Activated naive CD8-positive, alpha-beta T cell treated with anti-CD3 and anti-CD28 coated beads for 36 hours (primary cell): Measurements from ENCODE around the gene DOCK1. TPM values are rescaled to one million over a fixed set of nuclear protein-coding genes. Genes with fewer than 3 reads are reported as not detected.

Source experiments
- DNase-seq: peaks from one replicate; pipeline ENCODE4 v3.0.0; 2021
- H3K27ac Mint-ChIP-seq: one replicate; pipeline ENCODE4 v1.8.0; 2022; ENCODE audit warnings: mild to moderate bottlenecking, moderate library complexity, mixed read lengths
- H3K27me3 Mint-ChIP-seq: one replicate; pipeline ENCODE4 v1.8.0; 2022; ENCODE audit warnings: mild to moderate bottlenecking, mixed read lengths
- H3K36me3 Mint-ChIP-seq: one replicate; pipeline ENCODE4 v1.8.0; 2021; ENCODE audit warnings: mild to moderate bottlenecking, mixed read lengths
- H3K4me1 Mint-ChIP-seq: one replicate; pipeline ENCODE4 v1.8.0; 2021; ENCODE audit warnings: mixed read lengths
- H3K4me3 Mint-ChIP-seq: one replicate; pipeline ENCODE4 v1.8.0; 2022; ENCODE audit warnings: mild to moderate bottlenecking, moderate library complexity, mixed read lengths
- H3K9me3 Mint-ChIP-seq: one replicate; pipeline ENCODE4 v1.8.0; 2022; ENCODE audit warnings: mixed read lengths
- total RNA-seq, 2 experiments: library from RNA; stranded (reverse); gene quantifications; one replicate each; pipeline ENCODE4 v1.2.3, GENCODE V29; 2021

The DOCK1 gene
- total RNA-seq, 2 experiments from 2014 or later, result 0.76 to 0.95 TPM

- H3K4me1 Mint-ChIP-seq, result no peaks in the 10 kb centered on the region
- no peak for DNase-seq
- H3K9me3 Mint-ChIP-seq, result no peaks in the 10 kb centered on the region
- no peak overlapping the region for H3K27ac Mint-ChIP-seq
- H3K4me3 Mint-ChIP-seq, result no peak overlapping the region
- no peaks in the 10 kb centered on the region for H3K27me3 Mint-ChIP-seq
- peaks cover 4% of the 10 kb centered on the region for H3K36me3 Mint-ChIP-seq
Observed at GRCh38 chr10:127064474-127064873, 159.2 kb downstream of the DOCK1 start.

GRCh38 chr10:127067542-127068194 is 162.4 kb downstream of the DOCK1 start:
- Mint-ChIP-seq H3K36me3 (peaks cover 4% of the 10 kb centered on the region), H3K27ac (no peak overlapping the region), H3K27me3 (no peaks in the 10 kb centered on the region), H3K4me3 (no peak overlapping the region), H3K4me1 (no peaks in the 10 kb centered on the region), H3K9me3 (no peaks in the 10 kb centered on the region)
- no peak for DNase-seq

- H3K27me3 Mint-ChIP-seq, result no peaks in the 10 kb centered on the region
- peaks cover 4% of the 10 kb centered on the region for H3K36me3 Mint-ChIP-seq
- H3K27ac Mint-ChIP-seq, result no peak overlapping the region
- H3K4me3 Mint-ChIP-seq, result no peak overlapping the region
- no peaks in the 10 kb centered on the region for H3K9me3 Mint-ChIP-seq
- DNase-seq, result no peak
- no peaks in the 10 kb centered on the region for H3K4me1 Mint-ChIP-seq
Observed at GRCh38 chr10:127068485-127068884, 163.3 kb downstream of the DOCK1 start.

DNA sequence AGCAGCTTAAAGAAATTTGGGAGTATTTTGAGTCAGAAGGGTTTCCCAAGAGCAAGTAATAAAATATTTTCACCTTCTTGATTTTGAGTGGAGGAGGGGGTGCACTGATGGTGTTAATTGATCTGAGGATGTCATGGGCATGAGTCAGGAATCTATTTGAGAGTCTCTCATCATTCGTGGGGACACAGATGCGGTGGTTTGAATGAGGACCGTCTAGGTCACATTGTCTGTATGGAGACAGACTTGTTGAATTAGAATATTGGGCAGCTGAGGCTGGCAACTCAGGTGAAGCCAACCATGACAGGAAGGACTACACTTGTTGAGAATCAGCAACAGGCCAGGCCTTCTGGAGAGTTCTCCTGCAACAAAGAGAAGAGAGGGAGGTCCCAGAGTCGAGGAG is 164.2 kb downstream of the DOCK1 start:
- Mint-ChIP-seq H3K9me3 (no peaks in the 10 kb centered on the region), H3K4me3 (no peak overlapping the region), H3K27me3 (no peaks in the 10 kb centered on the region), H3K36me3 (peaks cover 4% of the 10 kb centered on the region), H3K27ac (no peak overlapping the region), H3K4me1 (no peaks in the 10 kb centered on the region)
- DNase-seq, result no peak

DNA sequence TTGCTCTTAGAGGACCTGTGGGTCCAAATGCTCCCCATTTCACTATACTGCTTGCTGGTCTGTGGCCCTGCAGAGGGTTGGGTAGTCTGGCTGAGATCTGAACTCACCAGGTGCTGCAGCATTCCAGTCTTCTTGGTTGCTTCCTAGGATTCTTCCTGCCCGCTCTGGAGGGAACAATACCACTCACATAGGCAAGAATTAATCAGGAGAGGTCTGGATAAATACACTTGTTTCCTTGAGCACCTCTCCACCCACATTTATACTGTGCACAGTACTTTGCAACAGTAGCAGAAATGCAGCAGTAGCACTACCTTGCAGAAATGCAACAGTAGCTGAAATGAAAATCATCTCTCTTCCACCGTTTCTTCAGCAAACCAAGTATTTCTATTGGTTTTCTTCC is 165.9 kb downstream of the DOCK1 start:
- Mint-ChIP-seq H3K9me3 (no peaks in the 10 kb centered on the region), H3K4me3 (no peak overlapping the region), H3K27ac (no peak overlapping the region), H3K27me3 (no peaks in the 10 kb centered on the region), H3K36me3 (no peaks in the 10 kb centered on the region), H3K4me1 (no peaks in the 10 kb centered on the region)
- DNase-seq, result no peak

- H3K4me3 Mint-ChIP-seq, result no peak overlapping the region
- no peaks in the 10 kb centered on the region for H3K4me1 Mint-ChIP-seq
- no peaks in the 10 kb centered on the region for H3K27me3 Mint-ChIP-seq
- H3K27ac Mint-ChIP-seq, result no peak overlapping the region
- H3K9me3 Mint-ChIP-seq, result no peaks in the 10 kb centered on the region
- DNase-seq, result no peak
- H3K36me3 Mint-ChIP-seq, result no peaks in the 10 kb centered on the region
Observed at GRCh38 chr10:127073666-127074065, 168.4 kb downstream of the DOCK1 start.

DNA sequence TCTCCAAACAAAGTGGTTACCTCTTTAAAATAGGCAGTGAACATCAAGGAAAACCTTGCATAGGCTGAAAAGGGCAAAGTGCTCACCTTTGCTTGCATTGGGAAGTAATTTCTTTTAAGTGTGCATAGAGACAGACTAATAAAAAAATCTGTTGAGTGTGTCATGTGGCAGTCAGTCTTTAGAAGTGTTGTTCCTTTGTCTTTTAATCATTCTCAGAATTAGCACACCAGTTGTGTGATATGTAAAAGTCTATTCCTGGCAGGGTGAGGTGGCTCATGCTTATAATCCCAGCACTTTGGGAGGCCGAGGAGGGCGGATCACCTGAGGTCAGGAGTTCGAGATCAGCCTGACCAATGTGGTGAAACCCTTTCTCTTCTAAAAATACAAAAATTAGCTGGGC is 174.2 kb downstream of the DOCK1 start:
- DNase-seq, result no peak
- H3K4me3 Mint-ChIP-seq, result no peak overlapping the region
- H3K27me3 Mint-ChIP-seq, result no peaks in the 10 kb centered on the region
- no peaks in the 10 kb centered on the region for H3K9me3 Mint-ChIP-seq
- no peaks in the 10 kb centered on the region for H3K36me3 Mint-ChIP-seq
- H3K4me1 Mint-ChIP-seq, result no peaks in the 10 kb centered on the region
- no peak overlapping the region for H3K27ac Mint-ChIP-seq

GRCh38 chr10:127080317-127080716 is 175.1 kb downstream of the DOCK1 start:
- no peak overlapping the region for H3K27ac Mint-ChIP-seq
- H3K4me3 Mint-ChIP-seq, result no peak overlapping the region
- H3K27me3 Mint-ChIP-seq, result no peaks in the 10 kb centered on the region
- no peaks in the 10 kb centered on the region for H3K4me1 Mint-ChIP-seq
- DNase-seq, result no peak
- H3K36me3 Mint-ChIP-seq, result no peaks in the 10 kb centered on the region
- H3K9me3 Mint-ChIP-seq, result no peaks in the 10 kb centered on the region

- H3K36me3 Mint-ChIP-seq, result no peaks in the 10 kb centered on the region
- no peaks in the 10 kb centered on the region for H3K27me3 Mint-ChIP-seq
- H3K4me3 Mint-ChIP-seq, result no peak overlapping the region
- DNase-seq, result no peak
- H3K4me1 Mint-ChIP-seq, result no peaks in the 10 kb centered on the region
- H3K27ac Mint-ChIP-seq, result no peak overlapping the region
- no peaks in the 10 kb centered on the region for H3K9me3 Mint-ChIP-seq
Observed at GRCh38 chr10:127081851-127082345, 176.7 kb downstream of the DOCK1 start.

DNA sequence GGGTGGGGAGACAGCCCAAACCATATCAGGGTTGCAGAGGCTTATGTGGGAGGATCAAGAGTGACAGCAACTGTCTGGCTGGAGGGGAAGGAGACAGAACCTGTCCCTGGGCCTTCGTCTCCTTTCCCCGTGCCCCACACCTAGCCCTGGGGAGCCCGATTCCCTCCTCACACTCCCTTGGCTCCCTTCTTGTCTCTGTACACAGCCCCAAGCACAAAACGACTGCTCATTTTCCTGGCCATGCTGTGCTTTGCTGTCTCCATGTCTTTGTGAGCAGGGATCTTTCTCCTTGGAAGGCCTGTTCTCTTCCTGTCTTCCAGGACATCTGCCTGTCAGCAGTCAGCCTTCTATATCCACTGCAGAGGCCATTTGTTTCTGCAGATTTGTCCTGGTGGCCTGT is 177.4 kb downstream of the DOCK1 start:
- Mint-ChIP-seq H3K27ac (no peak overlapping the region), H3K4me1 (no peaks in the 10 kb centered on the region), H3K4me3 (no peak overlapping the region), H3K36me3 (no peaks in the 10 kb centered on the region), H3K27me3 (no peaks in the 10 kb centered on the region), H3K9me3 (no peaks in the 10 kb centered on the region)
- DNase-seq, result no peak

GRCh38 chr10:127085957-127086356 is 180.7 kb downstream of the DOCK1 start:
- no peaks in the 10 kb centered on the region for H3K27me3 Mint-ChIP-seq
- H3K9me3 Mint-ChIP-seq, result no peaks in the 10 kb centered on the region
- no peak overlapping the region for H3K27ac Mint-ChIP-seq
- no peak overlapping the region for H3K4me3 Mint-ChIP-seq
- H3K36me3 Mint-ChIP-seq, result no peaks in the 10 kb centered on the region
- no peaks in the 10 kb centered on the region for H3K4me1 Mint-ChIP-seq
- DNase-seq, result no peak

DNA sequence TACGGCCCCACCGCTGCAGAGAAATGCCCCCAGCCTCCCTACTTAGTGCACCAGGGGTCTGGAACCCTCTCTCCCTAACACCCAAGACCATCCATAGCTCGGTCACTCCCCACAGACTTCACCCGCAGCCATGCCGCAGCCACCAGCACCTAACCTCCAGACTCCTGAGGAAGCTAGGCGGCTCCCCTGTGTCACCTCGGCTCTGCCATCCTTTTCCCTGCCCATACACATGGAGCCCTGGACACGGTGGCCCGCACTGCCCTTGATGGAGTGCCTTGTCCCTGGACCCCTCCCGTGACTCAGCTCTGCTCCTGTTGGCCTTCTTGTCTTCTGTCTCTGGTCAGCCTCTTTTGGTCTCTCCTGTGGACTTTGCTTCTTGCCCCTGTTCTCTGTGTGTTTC is 183.7 kb downstream of the DOCK1 start:
- H3K4me3 Mint-ChIP-seq, result no peak overlapping the region
- no peaks in the 10 kb centered on the region for H3K27me3 Mint-ChIP-seq
- H3K27ac Mint-ChIP-seq, result no peak overlapping the region
- no peaks in the 10 kb centered on the region for H3K36me3 Mint-ChIP-seq
- H3K9me3 Mint-ChIP-seq, result no peaks in the 10 kb centered on the region
- DNase-seq, result no peak
- no peaks in the 10 kb centered on the region for H3K4me1 Mint-ChIP-seq

GRCh38 chr10:127089446-127089845 is 184.2 kb downstream of the DOCK1 start:
- H3K4me1 Mint-ChIP-seq, result no peaks in the 10 kb centered on the region
- H3K9me3 Mint-ChIP-seq, result no peaks in the 10 kb centered on the region
- no peak overlapping the region for H3K27ac Mint-ChIP-seq
- H3K27me3 Mint-ChIP-seq, result no peaks in the 10 kb centered on the region
- H3K36me3 Mint-ChIP-seq, result no peaks in the 10 kb centered on the region
- DNase-seq, result no peak
- no peak overlapping the region for H3K4me3 Mint-ChIP-seq

DNA sequence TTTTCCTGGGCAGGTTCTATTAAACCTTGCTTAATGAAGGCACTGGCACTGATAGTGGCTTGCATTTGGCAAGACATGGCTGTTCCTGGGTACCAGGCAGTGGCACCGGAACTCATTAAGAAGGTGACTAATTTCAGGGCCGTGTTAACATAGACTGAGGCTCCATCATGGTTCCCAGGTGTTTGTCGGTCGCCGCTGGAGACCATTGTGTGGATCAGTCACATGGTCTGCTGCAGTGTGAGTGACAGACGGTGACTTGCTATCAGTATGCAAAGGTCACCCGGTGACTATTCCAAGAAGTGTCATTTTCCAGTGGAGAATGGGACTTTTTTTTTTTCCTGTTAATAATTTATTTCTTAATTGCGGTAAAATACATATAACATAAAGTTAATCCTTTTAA is 184.9 kb downstream of the DOCK1 start:
- no peak for DNase-seq
- H3K36me3 Mint-ChIP-seq, result no peaks in the 10 kb centered on the region
- no peaks in the 10 kb centered on the region for H3K27me3 Mint-ChIP-seq
- no peak overlapping the region for H3K4me3 Mint-ChIP-seq
- no peak overlapping the region for H3K27ac Mint-ChIP-seq
- H3K9me3 Mint-ChIP-seq, result no peaks in the 10 kb centered on the region
- H3K4me1 Mint-ChIP-seq, result no peaks in the 10 kb centered on the region

DNA sequence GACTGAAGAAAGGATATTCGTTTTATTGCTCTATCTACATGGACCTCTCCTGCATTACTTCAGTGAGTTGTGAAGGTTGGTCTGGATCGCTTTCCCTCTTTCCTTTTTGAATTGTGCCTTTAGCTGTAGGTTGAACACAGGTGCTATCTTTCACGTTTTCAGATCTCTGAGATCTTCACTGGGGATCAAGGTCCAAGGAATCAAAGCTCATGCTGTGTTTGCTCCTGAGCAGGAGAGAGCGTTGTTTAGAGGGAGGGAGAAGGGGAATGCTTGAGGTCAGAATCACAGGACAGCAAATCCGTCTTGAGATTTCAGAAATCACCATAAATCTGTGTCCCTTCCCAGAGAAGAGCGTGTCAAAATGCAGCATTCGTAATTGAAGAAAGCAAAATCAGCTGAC is 186.1 kb downstream of the DOCK1 start:
- no peaks in the 10 kb centered on the region for H3K36me3 Mint-ChIP-seq
- H3K27ac Mint-ChIP-seq, result no peak overlapping the region
- no peak overlapping the region for H3K4me3 Mint-ChIP-seq
- DNase-seq, result no peak
- H3K27me3 Mint-ChIP-seq, result no peaks in the 10 kb centered on the region
- H3K4me1 Mint-ChIP-seq, result no peaks in the 10 kb centered on the region
- no peaks in the 10 kb centered on the region for H3K9me3 Mint-ChIP-seq

GRCh38 chr10:127092916-127093315 is 187.7 kb downstream of the DOCK1 start:
- H3K9me3 Mint-ChIP-seq, result no peaks in the 10 kb centered on the region
- no peak for DNase-seq
- no peak overlapping the region for H3K4me3 Mint-ChIP-seq
- no peak overlapping the region for H3K27ac Mint-ChIP-seq
- no peaks in the 10 kb centered on the region for H3K4me1 Mint-ChIP-seq
- no peaks in the 10 kb centered on the region for H3K27me3 Mint-ChIP-seq
- H3K36me3 Mint-ChIP-seq, result no peaks in the 10 kb centered on the region
